Stimulated activated CD4-positive, alpha-beta T cell treated with anti-CD3 and anti-CD28 coated beads, Interleukin-4, amount 100 ng/mL, for 48 hours (primary cell): ENCODE results near the gene U2SURP.
"Not testable (repeated sequence)": the region's sequence is repeated elsewhere in the genome, so short reads cannot be mapped to it uniquely, and the experiment has no call there.

ENCODE experiments used
- DNase-seq, 2 donors: peaks; one replicate each; pipeline ENCODE4 v3.0.0-alpha.2; 2020; ENCODE audit warnings: low read depth in 2 of 2

The U2SURP gene

GRCh38 chr3:143014921-143015320 lies 13.6 kb downstream of the U2SURP start:
- DNase-seq = no peak

GRCh38 chr3:143016321-143016972 lies 15.1 kb downstream of the U2SURP start:
- DNase-seq = no peak

GRCh38 chr3:143024351-143024960 lies 23.1 kb downstream of the U2SURP start:
- no peak for DNase-seq

GRCh38 chr3:143031327-143031726 lies 30.0 kb downstream of the U2SURP start:
- no peak for DNase-seq

- DNase-seq = not testable (repeated sequence)
Observed at GRCh38 chr3:143031796-143032387, 30.5 kb downstream of the U2SURP start.

- no peak for DNase-seq
Observed at GRCh38 chr3:143035466-143036211, 34.3 kb downstream of the U2SURP start.

GRCh38 chr3:143036557-143036956 lies 35.2 kb downstream of the U2SURP start:
- no peak for DNase-seq

- no peak for DNase-seq
Observed at GRCh38 chr3:143037867-143038266, 36.5 kb downstream of the U2SURP start.

GRCh38 chr3:143040261-143040879 lies 39.0 kb downstream of the U2SURP start:
- no peak for DNase-seq

- no peak for DNase-seq
Observed at GRCh38 chr3:143041903-143042302, 40.5 kb downstream of the U2SURP start.

- DNase-seq = no peak
Observed at GRCh38 chr3:143045639-143046038, 44.3 kb downstream of the U2SURP start.

- not testable (repeated sequence) for DNase-seq
Observed at GRCh38 chr3:143046075-143046474, 44.7 kb downstream of the U2SURP start.

GRCh38 chr3:143054011-143054410 lies 52.6 kb downstream of the U2SURP start:
- no peak for DNase-seq

GRCh38 chr3:143056372-143056771 lies 55.0 kb downstream of the U2SURP start:
- DNase-seq = no peak

GRCh38 chr3:143060906-143061305 lies 59.5 kb downstream of the U2SURP start:
- no peak for DNase-seq

GRCh38 chr3:143063018-143063417 lies 61.6 kb downstream of the U2SURP start:
- DNase-seq = no peak

- no peak for DNase-seq
Observed at GRCh38 chr3:143064777-143065176, 63.4 kb downstream of the U2SURP start.

GRCh38 chr3:143065364-143065763 lies 64.0 kb downstream of the U2SURP start:
- no peak for DNase-seq

GRCh38 chr3:143066033-143066432 lies 64.7 kb downstream of the U2SURP start:
- no peak for DNase-seq

- no peak for DNase-seq
Observed at GRCh38 chr3:143067201-143067600, 65.8 kb downstream of the U2SURP start.

- DNase-seq = no peak
Observed at GRCh38 chr3:143068059-143068458, 66.7 kb downstream of the U2SURP start.

- no peak for DNase-seq
Observed at GRCh38 chr3:143070977-143071551, 69.7 kb downstream of the U2SURP start.
